HG03520 (cell line): ENCODE data around the gene DHX40.
"Not testable (repeated sequence)": the region's sequence is repeated elsewhere in the genome, so short reads cannot be mapped to it uniquely, and the experiment has no call there.

Experiments used
- ATAC-seq: cut with Tn5 transposase; IDR thresholded peaks from one replicate; pipeline ENCODE4 v1.9.1; 2021; ENCODE audit warnings: mild to moderate bottlenecking, moderate library complexity; ENCODE audit not compliant: unreplicated experiment

The DHX40 gene, protein sequence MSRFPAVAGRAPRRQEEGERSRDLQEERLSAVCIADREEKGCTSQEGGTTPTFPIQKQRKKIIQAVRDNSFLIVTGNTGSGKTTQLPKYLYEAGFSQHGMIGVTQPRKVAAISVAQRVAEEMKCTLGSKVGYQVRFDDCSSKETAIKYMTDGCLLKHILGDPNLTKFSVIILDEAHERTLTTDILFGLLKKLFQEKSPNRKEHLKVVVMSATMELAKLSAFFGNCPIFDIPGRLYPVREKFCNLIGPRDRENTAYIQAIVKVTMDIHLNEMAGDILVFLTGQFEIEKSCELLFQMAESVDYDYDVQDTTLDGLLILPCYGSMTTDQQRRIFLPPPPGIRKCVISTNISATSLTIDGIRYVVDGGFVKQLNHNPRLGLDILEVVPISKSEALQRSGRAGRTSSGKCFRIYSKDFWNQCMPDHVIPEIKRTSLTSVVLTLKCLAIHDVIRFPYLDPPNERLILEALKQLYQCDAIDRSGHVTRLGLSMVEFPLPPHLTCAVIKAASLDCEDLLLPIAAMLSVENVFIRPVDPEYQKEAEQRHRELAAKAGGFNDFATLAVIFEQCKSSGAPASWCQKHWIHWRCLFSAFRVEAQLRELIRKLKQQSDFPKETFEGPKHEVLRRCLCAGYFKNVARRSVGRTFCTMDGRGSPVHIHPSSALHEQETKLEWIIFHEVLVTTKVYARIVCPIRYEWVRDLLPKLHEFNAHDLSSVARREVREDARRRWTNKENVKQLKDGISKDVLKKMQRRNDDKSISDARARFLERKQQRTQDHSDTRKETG

GRCh38 chr17:59565171-59565958 is at the start of gene DHX40:
Gene DHX40 (plus strand): TSS chr17:59565610. CDS start chr17:59565672, 62 bp downstream.
- ATAC-seq, result peak; percentile 72

GRCh38 chr17:59516451-59516850 is 49.0 kb upstream of the DHX40 start:
- ATAC-seq, result no peak

DNA sequence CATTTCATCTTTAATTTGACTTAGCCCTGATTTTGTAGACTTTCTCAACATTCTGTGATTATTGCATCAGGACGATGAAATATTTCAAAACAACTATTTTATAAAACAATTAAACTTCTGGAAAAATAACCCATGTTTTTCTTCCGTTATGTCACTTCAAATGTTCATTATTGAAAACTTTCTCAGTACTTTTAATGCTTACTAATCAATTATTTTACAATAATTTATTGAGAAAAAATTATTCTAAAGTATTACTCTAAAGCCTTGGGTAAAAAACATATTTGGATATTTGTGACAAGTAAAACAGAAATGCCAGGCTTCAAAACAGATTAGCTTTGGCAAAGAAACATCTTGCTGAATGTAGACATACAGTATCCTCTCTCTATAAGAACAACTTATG is 46.3 kb upstream of the DHX40 start:
- no peak for ATAC-seq

DNA sequence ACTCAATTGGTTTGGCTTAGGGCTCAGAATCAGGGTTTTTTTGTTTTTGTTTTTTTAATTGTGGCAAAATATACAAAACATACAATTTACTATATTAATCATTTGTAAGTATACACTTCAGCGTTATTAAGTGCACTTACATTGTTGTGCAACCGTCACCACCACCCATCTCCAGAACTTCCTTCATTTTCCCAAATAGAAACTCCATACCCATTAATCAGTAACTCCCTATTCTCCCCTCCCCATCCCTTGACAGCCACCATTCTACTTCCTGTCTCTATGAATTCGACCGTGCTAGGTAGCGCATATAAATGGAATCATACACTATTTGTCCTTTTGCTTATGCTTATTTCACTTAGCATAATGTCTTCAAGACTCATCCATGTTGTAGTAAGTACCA is 45.2 kb upstream of the DHX40 start:
- ATAC-seq, result no peak

DNA sequence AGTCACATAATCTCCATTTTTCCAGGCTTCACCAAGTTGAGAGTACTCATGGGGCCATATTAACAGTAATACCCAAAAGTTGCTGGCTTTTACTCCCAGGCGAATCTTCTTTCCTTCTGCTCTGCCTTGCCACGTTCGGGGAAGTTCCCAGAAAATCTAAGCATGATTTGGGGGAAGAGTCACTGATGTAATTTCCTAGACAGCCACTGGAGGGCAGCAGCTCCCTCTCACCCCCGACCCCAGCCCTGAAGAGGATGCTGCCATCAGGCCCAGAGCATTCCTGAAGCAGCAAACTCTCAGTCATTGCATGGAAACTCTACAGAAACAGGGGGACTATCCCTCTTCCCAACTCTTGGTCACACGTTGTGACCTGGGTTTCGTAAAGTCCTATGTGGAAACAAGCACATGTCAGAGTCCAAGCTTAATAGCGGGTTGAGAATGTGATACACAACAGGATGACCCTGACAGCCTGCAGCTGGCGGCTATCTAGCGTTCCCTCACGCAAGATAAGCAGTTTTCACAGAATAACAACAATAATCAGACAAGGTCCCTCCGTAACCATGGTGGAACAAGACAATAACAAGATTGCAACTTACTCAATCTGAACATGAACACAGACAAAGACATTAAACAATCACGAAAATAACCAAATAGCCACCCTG is 43.8 kb upstream of the DHX40 start:
- no peak for ATAC-seq

GRCh38 chr17:59524930-59525329 is 40.5 kb upstream of the DHX40 start:
- ATAC-seq, result not testable (repeated sequence)

- ATAC-seq, result no peak
These were observed 39.7 kb upstream of the DHX40 start for GRCh38 chr17:59525668-59526067.

- ATAC-seq, result no peak
These were observed 39.0 kb upstream of the DHX40 start for GRCh38 chr17:59526451-59526850.

GRCh38 chr17:59527325-59527917 is 38.0 kb upstream of the DHX40 start:
- no peak for ATAC-seq

GRCh38 chr17:59527931-59528330 is 37.5 kb upstream of the DHX40 start:
- no peak for ATAC-seq

DNA sequence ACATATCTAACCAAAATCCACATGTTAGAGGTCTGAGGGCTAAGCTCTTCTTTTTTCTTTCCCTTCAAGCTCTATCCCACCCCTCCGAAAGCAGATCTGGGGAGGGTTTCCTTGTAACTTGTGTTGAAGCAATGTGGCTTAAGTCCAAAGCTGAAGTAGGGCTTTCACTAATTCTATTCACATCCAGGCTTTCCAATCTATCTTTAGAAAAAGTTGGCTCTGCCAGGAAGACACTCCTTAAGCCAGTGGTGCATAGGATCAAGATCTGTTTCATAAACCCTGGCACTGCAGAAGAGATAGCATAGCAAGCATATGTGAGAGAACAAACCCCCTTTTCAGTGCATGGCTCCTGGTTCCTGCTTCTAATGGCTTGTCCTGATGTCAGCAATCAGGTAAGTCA is 34.9 kb upstream of the DHX40 start:
- ATAC-seq, result no peak

- no peak for ATAC-seq
These were observed 31.7 kb upstream of the DHX40 start for GRCh38 chr17:59533694-59534093.

DNA sequence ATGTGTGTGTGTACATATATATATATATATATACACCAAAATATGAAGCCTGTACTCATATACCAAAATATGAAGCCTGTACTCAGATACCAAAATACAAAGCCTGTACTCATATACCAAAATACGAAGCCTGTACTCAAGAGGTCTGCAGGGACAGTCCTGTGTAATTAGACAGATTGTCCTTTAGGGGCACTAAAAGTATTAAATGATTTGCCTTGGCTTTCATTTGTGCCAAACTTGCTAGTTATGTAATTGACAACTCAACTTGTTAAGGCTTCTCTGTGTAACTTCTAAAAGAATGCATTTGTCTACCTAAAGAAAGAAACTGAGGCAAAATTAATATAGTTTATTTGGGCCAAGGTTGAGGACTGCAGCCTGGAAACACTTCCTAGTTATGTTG is 30.8 kb upstream of the DHX40 start:
- no peak for ATAC-seq

DNA sequence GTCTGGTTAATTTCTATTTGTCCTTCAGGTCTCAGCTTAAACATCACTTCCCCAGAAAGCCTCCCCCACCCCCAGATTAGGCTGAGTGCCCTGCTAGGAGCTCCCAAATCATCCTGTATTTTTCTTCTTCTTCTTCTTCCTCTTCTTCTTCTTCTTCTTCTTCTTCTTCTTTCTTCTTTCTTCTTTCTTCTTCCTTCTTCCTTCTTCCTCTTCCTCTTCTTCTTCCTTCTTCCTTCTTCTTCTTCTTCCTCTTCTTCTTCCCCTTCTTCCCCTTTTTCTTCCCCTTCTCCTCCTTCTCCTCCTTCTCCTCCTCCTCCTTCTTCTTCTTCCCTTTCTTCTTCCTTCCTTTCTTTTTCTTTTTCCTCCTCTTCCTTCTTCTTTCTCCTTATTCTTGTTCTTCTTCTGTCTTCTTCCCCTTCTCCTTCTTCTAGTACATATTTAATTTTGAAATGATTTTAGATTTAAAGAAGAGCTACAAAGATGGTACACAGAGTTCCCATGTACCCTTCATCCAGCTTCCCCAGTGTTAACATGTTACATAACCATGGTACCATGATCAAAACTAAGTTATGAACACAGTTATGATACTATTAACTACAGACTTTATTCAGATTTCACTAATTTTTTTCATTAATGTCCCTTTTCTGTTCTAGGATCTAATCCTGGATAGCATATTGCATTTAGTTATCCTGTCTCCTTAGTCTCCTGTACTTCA is 27.1 kb upstream of the DHX40 start:
- ATAC-seq, result no peak

DNA sequence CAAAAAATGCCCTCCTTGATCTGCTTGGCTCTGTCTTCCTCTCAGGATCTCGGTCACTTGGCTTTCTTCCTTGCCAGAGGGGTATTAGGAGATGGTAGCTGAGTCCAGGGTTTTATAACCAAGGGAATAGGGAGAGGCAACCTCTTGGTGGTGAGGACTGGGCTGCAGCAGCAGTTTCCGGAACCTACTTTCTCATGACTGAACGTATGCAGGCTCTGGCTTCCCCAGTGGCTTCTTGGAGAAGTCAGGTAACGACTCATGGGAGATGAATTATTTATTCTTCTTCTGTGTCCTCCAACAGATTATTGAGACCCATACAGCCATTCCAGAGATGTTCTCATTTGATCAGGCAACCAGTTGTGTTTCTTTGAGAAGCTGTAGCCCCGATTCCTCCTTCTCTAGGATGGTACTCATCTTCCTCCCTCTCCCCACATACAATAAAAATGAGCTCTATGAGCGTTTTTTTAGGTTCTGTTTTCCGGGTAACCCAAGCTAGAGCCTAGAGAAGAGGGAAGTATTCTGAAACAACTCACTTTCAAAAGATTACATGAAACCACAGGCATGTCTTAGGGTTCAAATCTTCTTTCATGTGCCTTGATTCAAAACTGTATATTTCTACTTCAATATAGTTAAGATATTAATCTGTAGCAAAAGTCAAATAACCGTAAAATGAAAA is 22.3 kb upstream of the DHX40 start:
- ATAC-seq, result no peak

- ATAC-seq, result no peak
These were observed 19.5 kb upstream of the DHX40 start for GRCh38 chr17:59545942-59546341.

DNA sequence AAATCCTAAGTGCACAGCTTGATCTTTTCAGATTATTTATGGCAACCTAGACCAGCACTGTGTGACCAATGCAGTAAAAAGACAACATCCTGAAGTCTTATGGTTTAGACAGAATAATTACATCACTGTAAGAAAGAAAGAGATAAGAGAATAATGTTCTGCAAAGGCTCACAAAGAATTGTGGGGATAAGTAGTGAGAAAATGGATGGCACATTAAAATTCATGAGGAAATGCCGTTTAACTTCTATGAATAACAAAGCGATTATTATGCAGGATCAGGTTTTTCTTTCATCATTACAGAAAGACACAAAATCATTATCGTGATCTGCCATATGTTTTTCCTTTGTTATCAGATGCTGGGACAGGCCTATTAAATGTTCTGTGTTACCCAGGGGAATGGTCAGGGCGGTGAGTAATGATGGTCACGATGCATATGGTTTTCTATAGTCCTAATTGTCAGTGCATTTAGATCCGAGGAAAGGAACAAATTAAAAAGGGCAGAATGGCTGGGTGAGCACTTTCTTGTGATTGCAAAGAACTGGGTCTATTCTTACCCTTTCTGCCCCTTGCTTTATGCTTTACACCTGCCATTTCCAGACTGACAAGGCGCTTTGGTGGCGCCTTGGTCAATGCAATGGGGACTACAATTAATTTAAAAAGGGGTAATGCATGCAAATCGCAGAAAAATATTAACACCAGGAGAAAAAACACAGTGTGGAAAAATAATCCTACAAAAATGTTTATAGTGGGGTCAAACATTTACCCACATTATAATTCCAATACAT is 18.1 kb upstream of the DHX40 start:
- ATAC-seq, result no peak

GRCh38 chr17:59548985-59549384 is 16.4 kb upstream of the DHX40 start:
- not testable (repeated sequence) for ATAC-seq
